ENCODE measurements around the gene PRPH.
A peak's percentile ranks its signal among the peaks of the same experiment; 100 is the strongest.

Gene PRPH

GRCh38 chr12:49336645-49337584 is 42.0 kb downstream of the PRPH start, which contains the start of gene C1QL4:
Gene C1QL4, minus strand, starts transcription at chr12:49337188. Its CDS starts 711 bp downstream, at chr12:49336477.
- no peak within 1 kb of the TSS for H3K4me3 ChIP-seq (ENCODE audit: low read depth, low read length)
- DNase-seq (ENCODE audit: low read depth), result no peak
- TF ChIP-seq, protein P1, sequence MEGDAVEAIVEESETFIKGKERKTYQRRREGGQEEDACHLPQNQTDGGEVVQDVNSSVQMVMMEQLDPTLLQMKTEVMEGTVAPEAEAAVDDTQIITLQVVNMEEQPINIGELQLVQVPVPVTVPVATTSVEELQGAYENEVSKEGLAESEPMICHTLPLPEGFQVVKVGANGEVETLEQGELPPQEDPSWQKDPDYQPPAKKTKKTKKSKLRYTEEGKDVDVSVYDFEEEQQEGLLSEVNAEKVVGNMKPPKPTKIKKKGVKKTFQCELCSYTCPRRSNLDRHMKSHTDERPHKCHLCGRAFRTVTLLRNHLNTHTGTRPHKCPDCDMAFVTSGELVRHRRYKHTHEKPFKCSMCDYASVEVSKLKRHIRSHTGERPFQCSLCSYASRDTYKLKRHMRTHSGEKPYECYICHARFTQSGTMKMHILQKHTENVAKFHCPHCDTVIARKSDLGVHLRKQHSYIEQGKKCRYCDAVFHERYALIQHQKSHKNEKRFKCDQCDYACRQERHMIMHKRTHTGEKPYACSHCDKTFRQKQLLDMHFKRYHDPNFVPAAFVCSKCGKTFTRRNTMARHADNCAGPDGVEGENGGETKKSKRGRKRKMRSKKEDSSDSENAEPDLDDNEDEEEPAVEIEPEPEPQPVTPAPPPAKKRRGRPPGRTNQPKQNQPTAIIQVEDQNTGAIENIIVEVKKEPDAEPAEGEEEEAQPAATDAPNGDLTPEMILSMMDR (IDR thresholded peaks at IDR 0.05; ENCODE audit: low read depth, low read length, missing control alignments), result peak; percentile 85

DNA sequence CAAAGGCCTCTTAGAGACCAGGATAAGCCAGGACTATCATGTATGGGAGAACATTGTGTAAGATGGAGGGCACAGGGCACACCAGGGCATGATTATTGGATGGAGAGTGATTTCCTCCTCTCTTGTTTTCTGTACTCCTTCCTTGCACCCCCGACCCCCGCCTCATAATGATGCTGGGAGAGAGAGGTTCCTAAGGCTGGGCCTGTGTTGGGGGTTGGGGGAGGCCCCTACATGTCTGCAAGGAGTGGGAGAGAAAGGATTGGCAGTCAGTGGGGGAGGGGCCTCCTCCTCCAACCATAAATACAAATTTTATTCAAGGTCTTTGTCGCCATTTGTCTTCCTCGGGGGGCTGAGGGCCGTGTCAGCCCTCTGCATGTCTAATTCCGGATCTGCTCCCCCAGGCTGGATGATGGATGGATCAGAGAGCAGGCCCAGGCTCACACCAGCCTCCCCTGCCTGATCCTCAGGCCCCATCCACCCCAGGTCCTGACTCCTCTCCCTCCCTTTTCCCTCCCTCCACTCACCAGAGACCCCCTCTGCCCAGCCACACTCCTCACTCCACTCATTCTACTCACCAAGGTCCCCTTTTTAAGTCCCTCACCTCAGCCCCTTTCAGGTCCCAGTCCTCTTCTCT is 44.0 kb downstream of the PRPH start:
- DNase-seq (ENCODE audit: low read depth), result no peak
- no peak overlapping the region for H3K4me3 ChIP-seq (ENCODE audit: low read depth, low read length)
- TF ChIP-seq, protein P1 (IDR thresholded peaks at IDR 0.05; ENCODE audit: low read depth, low read length, missing control alignments), result no peak

DNA sequence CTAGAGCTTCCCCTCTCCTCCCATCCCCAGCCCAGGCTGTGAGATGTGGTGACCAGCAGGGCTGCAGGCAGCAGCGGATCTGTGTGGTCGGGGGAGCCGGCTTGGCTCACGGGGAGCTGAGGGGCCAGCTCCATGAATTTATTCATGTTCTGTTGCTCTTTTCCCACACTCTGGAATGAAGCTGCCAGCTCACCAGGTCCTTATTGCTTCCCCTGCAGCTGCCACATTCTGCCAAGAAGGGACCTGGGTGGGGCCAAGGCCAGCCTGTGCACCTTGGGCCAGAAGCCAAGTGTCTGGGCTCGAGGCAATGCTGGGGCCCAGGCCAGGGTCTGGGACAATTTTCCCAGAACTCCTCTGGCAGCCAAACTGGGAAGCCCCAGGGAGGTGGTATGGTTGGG is 44.5 kb downstream of the PRPH start:
- TF ChIP-seq, protein P1 (IDR thresholded peaks at IDR 0.05; ENCODE audit: low read depth, low read length, missing control alignments), result no peak
- no peak for DNase-seq (ENCODE audit: low read depth)
- no peak overlapping the region for H3K4me3 ChIP-seq (ENCODE audit: low read depth, low read length)

DNA sequence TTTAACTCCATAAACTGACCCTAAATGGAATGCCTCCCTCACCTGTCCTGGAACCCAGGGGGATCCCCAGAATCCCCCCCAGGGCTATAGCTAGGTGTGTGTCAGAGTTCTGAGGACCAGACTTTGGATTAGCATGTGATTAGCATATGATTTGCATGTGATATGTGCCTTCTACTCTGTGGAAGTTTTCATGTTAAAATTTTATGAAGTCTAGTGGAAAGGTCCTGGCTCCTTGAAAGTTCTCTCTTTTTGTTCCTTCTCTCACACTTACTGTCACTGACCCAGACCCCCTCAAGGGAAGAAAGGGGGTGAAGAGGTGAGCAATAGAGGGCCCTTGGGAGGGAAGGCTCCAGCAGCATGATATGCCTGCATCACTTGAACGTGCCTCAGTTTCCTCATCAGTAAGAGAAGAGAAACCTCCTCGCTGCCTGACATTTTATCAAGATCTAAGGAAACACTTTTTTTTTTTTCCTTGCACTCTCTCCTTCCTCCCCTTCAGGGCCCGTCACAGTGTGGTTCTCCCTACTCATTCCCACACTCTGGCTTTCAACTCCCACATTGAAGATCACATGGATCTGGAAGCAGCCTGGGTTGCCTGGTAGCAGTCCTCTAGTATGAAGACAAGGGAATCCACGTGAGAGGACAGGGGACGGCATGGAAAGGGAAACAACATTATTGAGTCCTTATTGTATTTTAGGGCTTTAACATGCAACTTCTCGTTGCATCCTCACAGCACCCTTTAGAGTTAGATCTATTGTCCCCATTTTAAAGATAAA is 45.3 kb downstream of the PRPH start:
- DNase-seq (ENCODE audit: low read depth), result no peak
- TF ChIP-seq, protein P1 (IDR thresholded peaks at IDR 0.05; ENCODE audit: low read depth, low read length, missing control alignments), result no peak
- H3K4me3 ChIP-seq (ENCODE audit: low read depth, low read length), result no peak overlapping the region

DNA sequence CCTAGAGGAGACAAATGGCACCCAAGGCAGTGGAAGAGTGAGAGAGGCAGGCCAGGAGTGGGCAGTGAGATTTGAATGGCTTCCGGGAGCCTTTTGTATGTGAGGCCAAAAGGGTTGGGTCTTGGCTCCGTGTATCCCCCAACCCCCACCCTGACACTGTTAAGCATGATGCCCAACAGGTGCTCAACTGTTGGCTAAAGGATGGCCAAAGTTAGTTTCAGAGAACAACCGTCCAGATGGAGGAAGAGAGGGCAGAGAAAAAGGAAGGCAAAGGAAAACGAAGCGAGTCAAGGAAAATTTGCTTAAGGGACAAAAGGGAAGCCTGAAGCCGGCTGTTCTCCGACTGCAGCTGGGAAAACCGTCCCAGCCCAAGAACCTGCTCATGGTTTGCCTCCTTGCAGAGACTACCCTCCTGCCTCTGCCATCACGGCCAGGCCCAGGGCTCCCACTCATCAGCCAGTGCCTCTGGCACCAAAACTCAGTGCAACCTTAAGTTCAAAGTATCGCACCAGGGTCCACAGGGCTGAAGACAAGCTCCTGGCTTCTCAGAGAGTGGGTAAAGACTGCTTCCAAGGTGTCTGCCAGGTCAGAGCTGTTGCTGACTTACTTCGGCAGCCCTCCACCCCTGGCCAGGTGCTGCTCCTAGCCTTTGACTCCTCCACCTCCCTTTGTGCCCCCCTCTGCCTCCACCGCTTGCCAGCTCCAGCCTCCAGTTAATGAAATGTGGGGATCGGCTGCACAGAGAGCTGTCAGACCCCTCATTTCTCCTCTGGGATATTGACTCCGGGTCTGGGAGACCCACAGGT is 46.2 kb downstream of the PRPH start:
- H3K4me3 ChIP-seq (ENCODE audit: low read depth, low read length), result no peak overlapping the region
- TF ChIP-seq, protein P1 (IDR thresholded peaks at IDR 0.05; ENCODE audit: low read depth, low read length, missing control alignments), result no peak
- no peak for DNase-seq (ENCODE audit: low read depth)

- H3K4me3 ChIP-seq (ENCODE audit: low read depth, low read length), result no peak overlapping the region
- TF ChIP-seq, protein P1 (IDR thresholded peaks at IDR 0.05; ENCODE audit: low read depth, low read length, missing control alignments), result no peak
- no peak for DNase-seq (ENCODE audit: low read depth)
Observed at GRCh38 chr12:49341777-49342065, 46.8 kb downstream of the PRPH start.

Data from GM12864 (cell line).